Bronchial epithelial cell (primary cell): ENCODE results near the gene TFCP2L1. TPM values are rescaled to one million over a fixed set of nuclear protein-coding genes. Genes with fewer than 3 reads are reported as not detected.

Source experiments
- DNase-seq: peaks from one replicate; pipeline ENCODE4 v3.0.0-alpha.2; 2010; ENCODE audit warnings: low read depth
- FAIRE-seq: peaks from 2 replicates; lab custom pipeline; 2011; peaks lifted over from hg19 to GRCh38; lab: Jason Lieb, UNC
- H3K27me3 ChIP-seq: 2 replicates; pipeline ENCODE4 v1.5.1; 2011; ENCODE audit warnings: low read length; ENCODE audit not compliant: control insufficient read depth, insufficient read depth
- H3K36me3 ChIP-seq: 2 replicates; pipeline ENCODE4 v1.5.1; 2011; ENCODE audit warnings: low read length; ENCODE audit not compliant: control insufficient read depth, insufficient read depth
- H3K4me3 ChIP-seq: 2 replicates; pipeline ENCODE4 v1.5.1; 2011; ENCODE audit warnings: mild to moderate bottlenecking, low read depth, low read length, control low read depth
- total RNA-seq: library from RNA; depleted of rRNA; stranded (reverse); fragments of >200 nt; gene quantifications from 2 replicates; pipeline ENCODE4 v1.2.1, GENCODE V29; 2014
- TF ChIP-seq, protein P1 (sequence below): IDR thresholded peaks from 2 replicates; pipeline ENCODE4 v1.5.1; 2011; ENCODE audit warnings: mild to moderate bottlenecking, moderate library complexity, low read length, control low read depth, inconsistent platforms; ENCODE audit not compliant: insufficient read depth, severe bottlenecking

The TFCP2L1 gene
- total RNA-seq, 1 donor from 2014 or later = 5.5 TPM

DNA sequence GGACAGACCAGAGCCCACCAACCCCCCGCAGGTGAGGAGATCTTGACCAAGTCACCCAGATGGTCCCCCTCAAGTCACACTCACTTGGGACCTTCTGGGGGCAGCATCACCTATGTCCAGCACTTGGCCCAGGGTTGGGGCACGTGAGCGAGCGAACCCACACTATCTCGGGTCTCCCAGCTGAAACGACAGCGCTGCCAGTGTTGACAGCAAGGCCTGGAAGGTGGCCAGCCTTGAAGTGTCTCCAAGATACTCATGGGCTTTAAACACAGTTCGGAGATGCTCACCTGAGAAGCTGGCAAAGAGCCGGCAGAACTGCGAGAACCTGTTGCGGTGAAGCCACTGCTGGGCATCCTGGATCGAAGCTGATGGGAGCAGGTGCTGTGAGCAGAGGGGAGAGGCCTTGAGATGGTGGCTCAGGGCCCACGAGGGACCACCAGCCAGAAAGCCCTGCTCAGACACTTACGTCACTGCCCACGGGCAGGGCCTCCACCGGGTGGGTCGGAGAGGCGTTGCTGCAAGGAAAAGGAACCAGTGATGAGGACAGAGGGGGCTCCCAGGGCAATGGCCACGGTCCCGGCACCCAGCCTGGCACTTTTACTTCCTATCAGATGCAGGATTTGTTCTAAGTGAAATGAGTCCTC lies 47.5 kb downstream of the TFCP2L1 start:
- Histone ChIP-seq H3K27me3 (no peaks in the 10 kb centered on the region), H3K4me3 (no peak overlapping the region), H3K36me3 (peaks cover 26% of the 10 kb centered on the region)
- FAIRE-seq (no peak), DNase-seq (no peak)
- TF ChIP-seq, protein P1, sequence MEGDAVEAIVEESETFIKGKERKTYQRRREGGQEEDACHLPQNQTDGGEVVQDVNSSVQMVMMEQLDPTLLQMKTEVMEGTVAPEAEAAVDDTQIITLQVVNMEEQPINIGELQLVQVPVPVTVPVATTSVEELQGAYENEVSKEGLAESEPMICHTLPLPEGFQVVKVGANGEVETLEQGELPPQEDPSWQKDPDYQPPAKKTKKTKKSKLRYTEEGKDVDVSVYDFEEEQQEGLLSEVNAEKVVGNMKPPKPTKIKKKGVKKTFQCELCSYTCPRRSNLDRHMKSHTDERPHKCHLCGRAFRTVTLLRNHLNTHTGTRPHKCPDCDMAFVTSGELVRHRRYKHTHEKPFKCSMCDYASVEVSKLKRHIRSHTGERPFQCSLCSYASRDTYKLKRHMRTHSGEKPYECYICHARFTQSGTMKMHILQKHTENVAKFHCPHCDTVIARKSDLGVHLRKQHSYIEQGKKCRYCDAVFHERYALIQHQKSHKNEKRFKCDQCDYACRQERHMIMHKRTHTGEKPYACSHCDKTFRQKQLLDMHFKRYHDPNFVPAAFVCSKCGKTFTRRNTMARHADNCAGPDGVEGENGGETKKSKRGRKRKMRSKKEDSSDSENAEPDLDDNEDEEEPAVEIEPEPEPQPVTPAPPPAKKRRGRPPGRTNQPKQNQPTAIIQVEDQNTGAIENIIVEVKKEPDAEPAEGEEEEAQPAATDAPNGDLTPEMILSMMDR = no peak

GRCh38 chr2:121236650-121237180 lies 48.3 kb downstream of the TFCP2L1 start:
- TF ChIP-seq, protein P1 = no peak
- FAIRE-seq (no peak), DNase-seq (no peak)
- peaks cover 24% of the 10 kb centered on the region for H3K36me3 ChIP-seq
- H3K4me3 ChIP-seq = no peak overlapping the region
- no peaks in the 10 kb centered on the region for H3K27me3 ChIP-seq

DNA sequence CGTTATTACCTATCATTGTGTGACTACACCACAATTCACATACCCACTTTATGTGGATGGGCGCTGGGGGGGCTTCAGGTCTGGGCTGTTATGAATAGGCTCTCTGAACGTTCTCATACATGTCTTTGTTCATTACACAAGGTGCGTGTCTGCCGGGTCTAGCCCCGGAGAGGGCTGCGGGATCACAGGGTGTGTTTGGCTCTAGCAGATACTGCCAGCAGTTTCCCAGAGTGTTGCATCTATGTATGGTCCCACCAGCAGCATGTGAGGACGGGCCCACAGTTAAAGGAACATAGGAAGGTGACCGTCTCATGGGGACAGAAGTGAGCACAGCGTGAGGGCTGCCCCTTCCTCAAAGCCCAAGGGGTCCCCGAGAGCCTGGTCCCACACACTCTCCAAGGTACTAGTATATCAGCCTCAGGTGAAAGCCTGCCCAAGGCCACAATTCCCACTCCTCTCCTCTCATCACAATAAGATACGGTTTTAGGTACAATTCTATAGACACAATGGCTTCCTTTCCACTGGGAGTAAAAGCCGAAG lies 48.8 kb downstream of the TFCP2L1 start:
- Histone ChIP-seq H3K4me3 (no peak overlapping the region), H3K36me3 (peaks cover 26% of the 10 kb centered on the region), H3K27me3 (no peaks in the 10 kb centered on the region)
- FAIRE-seq (peak; percentile 97), DNase-seq (no peak)
- TF ChIP-seq, protein P1 = no peak

DNA sequence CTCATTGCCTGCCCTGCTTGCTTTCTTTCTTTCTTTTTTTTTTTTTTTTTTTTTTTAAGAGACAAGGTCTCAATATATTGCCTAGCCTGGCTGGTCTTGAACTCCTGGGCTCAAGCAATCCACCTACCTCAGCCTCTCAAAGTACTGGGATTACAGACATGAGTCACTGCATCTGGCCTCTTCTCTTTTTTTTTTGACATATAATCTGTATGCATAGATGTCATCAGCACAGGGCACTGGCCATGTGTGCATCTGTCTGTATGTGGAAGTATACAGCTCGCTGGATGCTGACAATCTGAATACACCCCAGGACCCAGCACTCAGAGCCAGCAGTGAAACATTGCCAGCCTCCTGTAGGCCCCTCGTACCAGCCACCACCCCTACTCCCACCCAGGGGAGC lies 49.5 kb downstream of the TFCP2L1 start:
- no peak for FAIRE-seq

GRCh38 chr2:121234791-121235190 lies 50.2 kb downstream of the TFCP2L1 start:
- H3K4me3 ChIP-seq = no peak overlapping the region
- no peaks in the 10 kb centered on the region for H3K27me3 ChIP-seq
- no peak for FAIRE-seq
- DNase-seq = no peak
- peaks cover 26% of the 10 kb centered on the region for H3K36me3 ChIP-seq
- TF ChIP-seq, protein P1 = no peak

More for the DNA sequence above, 49.5 kb downstream of the TFCP2L1 start:
- Histone ChIP-seq H3K4me3 (no peak overlapping the region), H3K27me3 (no peaks in the 10 kb centered on the region), H3K36me3 (peaks cover 26% of the 10 kb centered on the region)
- DNase-seq = no peak
- TF ChIP-seq, protein P1 = no peak

DNA sequence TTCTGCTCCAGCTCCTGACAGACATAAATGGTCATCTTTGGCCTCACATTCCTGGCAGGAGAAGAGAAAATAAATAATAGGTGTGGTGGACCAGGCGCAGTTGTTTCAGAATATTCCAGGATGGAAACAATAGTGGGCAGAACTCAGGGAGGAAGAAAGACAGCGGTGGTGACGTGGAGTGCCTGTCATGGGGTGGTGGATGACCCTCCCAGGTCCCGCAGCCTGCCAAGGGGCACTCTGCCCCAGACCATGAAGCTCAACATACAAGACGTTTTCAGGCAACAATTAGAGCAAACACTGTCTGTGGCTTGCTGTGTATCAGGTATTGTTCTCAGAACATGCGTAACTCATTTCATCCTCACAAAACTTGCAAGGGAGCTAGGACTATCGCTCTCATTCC lies 50.9 kb downstream of the TFCP2L1 start:
- Histone ChIP-seq H3K36me3 (peaks cover 24% of the 10 kb centered on the region), H3K4me3 (no peak overlapping the region), H3K27me3 (no peaks in the 10 kb centered on the region)
- TF ChIP-seq, protein P1 = no peak
- DNase-seq (no peak), FAIRE-seq (no peak)
